Measurements from ENCODE around the gene DOHH.

- no peak for TF ChIP-seq POLR2AphosphoS5 (IDR thresholded peaks at IDR 0.05; ENCODE audit: insufficient read depth in 1 of 2, low read depth in 1 of 2)
- TF ChIP-seq CTCF (IDR thresholded peaks at IDR 0.05): no peak
- no peak for TF ChIP-seq POLR2A (IDR thresholded peaks at IDR 0.05)
Measured at GRCh38 chr19:3474010-3474409, 26.5 kb downstream of the DOHH start.

Measured in vagina (tissue), 2 donors.